GM12872 (cell line): Measurements from ENCODE around the gene IRF9.

Source experiments
- TF ChIP-seq, protein P1 (sequence below): IDR thresholded peaks from 3 replicates; pipeline ENCODE4 v1.5.1; 2011; ENCODE audit warnings: low read depth, mild to moderate bottlenecking, low read length, moderate library complexity; ENCODE audit not compliant: insufficient read depth

The IRF9 gene

DNA sequence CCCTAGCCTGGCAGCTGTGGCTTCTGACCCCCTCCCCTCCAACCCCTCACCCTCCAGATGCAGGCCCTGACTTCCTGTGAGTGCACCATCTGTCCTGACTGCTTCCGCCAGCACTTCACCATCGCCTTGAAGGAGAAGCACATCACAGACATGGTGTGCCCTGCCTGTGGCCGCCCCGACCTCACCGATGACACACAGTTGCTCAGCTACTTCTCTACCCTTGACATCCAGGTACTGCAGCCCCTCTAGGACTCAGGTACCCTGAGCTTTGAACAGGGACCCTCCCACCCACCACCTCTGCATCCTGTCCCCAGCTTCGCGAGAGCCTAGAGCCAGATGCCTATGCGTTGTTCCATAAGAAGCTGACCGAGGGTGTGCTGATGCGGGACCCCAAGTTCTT is 6.0 kb upstream of the IRF9 start:
- TF ChIP-seq, protein P1, sequence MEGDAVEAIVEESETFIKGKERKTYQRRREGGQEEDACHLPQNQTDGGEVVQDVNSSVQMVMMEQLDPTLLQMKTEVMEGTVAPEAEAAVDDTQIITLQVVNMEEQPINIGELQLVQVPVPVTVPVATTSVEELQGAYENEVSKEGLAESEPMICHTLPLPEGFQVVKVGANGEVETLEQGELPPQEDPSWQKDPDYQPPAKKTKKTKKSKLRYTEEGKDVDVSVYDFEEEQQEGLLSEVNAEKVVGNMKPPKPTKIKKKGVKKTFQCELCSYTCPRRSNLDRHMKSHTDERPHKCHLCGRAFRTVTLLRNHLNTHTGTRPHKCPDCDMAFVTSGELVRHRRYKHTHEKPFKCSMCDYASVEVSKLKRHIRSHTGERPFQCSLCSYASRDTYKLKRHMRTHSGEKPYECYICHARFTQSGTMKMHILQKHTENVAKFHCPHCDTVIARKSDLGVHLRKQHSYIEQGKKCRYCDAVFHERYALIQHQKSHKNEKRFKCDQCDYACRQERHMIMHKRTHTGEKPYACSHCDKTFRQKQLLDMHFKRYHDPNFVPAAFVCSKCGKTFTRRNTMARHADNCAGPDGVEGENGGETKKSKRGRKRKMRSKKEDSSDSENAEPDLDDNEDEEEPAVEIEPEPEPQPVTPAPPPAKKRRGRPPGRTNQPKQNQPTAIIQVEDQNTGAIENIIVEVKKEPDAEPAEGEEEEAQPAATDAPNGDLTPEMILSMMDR = no peak

DNA sequence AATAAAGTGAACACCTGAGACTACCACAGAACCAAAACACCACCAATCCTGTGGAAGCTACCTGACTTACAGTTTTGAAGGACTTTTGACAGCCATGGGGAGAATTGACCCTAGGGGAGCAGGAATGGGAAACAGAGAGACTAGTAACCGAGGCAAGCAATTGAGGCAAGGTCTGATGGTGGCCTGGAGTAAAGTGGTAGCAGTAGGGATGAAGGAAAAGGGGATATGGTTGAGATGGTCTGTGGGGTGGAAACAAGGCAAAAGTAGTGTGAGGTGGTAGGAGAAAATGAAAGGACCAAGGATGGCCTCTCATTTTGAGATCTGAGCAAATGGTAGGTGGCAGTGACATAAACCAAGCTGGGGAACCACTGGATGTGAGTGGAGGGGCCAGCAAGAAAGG is 4.2 kb upstream of the IRF9 start:
- TF ChIP-seq, protein P1 = no peak

DNA sequence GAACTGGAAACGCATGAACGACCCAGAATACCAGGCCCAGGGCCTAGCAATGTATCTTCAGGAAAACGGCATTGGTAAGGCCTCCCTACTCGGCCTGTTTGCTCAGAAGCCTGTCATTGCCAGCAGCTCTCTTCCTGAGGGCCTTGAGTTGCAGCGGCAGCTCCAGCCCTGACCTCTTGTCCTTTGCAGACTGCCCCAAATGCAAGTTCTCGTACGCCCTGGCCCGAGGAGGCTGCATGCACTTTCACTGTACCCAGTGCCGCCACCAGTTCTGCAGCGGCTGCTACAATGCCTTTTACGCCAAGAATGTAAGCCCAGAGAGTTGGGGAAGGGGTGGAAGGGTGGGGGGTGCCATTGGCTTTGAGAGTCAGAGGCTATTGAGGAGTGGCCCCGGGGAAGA is 3.7 kb upstream of the IRF9 start:
- TF ChIP-seq, protein P1 = no peak

DNA sequence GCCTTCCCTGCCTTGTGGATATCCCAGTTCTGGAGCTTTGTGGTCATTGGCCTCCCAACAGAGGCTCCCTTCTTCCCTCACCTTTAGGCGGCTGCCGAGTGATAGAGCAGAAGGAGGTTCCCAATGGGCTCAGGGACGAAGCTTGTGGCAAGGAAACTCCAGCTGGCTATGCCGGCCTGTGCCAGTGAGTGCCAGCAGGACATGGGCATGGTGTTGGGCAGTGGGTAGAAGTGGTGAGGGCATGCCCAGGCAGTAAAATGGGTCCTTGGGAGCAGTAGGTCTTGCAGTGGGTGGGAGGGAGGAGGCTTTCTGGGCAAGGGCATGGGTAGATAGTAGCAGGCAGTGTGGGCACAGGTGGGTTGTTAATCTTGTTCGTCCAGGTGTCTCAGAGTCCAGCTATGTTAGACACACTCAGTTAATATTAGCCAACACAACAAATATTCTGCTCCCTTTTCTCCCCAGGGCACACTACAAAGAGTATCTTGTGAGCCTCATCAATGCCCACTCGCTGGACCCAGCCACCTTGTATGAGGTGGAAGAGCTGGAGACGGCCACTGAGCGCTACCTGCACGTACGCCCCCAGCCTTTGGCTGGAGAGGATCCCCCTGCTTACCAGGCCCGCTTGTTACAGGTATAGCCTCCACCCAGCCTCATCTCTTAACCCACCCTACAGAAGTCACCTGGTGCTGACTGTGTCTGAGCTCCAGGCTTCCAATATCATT is 1.1 kb upstream of the IRF9 start:
- TF ChIP-seq, protein P1 = no peak

DNA sequence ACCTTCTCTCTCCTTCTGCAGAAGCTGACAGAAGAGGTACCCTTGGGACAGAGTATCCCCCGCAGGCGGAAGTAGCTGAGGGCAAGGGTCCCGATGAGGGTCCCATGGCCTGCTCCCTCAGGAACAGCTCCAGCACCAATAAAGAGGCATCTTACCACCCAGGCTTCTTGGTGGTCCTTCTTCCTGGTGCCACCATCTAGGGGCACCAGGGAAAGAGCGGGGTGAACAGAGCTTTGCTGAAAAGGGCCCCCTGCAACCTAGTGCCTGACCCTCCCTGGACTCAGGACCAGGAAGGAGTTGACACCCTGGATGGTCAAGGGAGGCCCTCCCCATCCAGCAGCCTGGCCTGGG is 591 bp upstream of the IRF9 start:
- TF ChIP-seq, protein P1 = no peak

DNA sequence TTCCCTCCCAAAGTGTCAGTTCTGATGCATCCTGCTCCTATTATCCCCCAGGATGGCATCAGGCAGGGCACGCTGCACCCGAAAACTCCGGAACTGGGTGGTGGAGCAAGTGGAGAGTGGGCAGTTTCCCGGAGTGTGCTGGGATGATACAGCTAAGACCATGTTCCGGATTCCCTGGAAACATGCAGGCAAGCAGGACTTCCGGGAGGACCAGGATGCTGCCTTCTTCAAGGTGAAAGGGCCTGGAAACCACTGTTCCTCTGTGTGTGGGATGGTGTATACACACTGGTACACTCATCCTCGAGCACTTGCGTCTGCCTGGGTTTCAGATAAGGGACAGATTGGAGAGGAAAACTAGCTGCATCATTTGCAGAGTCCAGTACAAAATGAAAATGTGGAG is 1.0 kb downstream of the IRF9 start:
- TF ChIP-seq, protein P1 = no peak

DNA sequence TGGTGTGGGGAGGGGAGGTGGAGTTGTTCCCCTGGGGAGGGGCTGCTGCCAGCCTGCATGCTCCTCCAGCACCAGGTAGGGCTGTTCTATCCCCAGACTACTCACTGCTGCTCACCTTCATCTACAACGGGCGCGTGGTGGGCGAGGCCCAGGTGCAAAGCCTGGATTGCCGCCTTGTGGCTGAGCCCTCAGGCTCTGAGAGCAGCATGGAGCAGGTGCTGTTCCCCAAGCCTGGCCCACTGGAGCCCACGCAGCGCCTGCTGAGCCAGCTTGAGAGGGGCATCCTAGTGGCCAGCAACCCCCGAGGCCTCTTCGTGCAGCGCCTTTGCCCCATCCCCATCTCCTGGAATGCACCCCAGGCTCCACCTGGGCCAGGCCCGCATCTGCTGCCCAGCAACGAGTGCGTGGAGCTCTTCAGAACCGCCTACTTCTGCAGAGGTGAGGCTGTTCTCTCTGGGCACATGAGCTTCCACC is 3.5 kb downstream of the IRF9 start:
- TF ChIP-seq, protein P1 = no peak

DNA sequence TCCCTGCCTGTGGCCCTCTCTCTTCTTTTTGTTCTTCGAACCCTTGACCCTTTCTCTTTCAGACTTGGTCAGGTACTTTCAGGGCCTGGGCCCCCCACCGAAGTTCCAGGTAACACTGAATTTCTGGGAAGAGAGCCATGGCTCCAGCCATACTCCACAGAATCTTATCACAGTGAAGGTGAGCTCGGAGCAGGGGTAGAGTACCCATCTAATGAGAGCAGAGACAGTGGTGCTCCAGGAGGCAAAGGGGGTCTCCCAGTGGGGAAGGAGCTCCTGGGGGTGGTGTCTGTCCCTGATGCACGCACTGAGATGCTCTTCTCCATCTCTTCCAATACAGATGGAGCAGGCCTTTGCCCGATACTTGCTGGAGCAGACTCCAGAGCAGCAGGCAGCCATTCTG is 4.7 kb downstream of the IRF9 start:
- TF ChIP-seq, protein P1 = no peak
